ENCODE results near the gene PKN3.

The PKN3 gene

DNA sequence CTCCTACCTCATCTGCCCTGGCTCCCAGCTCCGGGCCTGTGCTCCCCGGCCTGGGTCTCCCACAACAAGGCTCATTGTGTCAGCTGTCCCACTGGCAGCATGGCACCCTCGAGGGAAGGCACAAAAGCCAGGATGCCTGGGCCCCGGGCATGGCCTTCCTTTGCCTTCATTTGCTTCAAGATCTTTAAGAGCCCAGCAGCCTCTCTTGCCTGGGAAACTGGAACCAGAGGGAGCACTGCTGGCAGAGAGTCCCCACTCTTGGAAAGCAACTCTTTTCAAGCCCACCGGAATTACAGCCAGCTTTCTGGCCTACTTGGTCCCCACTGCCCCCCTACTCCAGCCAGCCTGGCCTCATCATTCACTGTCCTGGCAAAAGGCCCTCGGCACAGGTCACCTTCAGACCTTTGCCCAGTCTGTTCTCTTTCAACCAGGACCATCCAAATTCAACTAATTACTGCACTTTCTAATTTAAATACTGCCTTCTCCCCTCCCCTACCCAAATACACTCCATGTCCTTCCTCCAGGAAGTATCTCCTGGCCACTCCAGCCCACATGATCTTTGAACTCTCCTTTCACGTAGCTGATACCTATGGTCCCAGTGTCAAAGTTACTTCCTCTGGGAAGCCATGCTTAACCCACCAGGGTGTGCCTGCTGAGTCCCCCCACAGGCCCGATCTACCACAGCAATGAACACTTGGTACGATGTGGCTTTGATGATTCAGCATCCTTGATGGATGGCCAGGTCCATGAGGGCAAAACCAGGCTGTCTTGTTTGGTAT is 60.6 kb downstream of the PKN3 start:
- TF ChIP-seq, protein P1, sequence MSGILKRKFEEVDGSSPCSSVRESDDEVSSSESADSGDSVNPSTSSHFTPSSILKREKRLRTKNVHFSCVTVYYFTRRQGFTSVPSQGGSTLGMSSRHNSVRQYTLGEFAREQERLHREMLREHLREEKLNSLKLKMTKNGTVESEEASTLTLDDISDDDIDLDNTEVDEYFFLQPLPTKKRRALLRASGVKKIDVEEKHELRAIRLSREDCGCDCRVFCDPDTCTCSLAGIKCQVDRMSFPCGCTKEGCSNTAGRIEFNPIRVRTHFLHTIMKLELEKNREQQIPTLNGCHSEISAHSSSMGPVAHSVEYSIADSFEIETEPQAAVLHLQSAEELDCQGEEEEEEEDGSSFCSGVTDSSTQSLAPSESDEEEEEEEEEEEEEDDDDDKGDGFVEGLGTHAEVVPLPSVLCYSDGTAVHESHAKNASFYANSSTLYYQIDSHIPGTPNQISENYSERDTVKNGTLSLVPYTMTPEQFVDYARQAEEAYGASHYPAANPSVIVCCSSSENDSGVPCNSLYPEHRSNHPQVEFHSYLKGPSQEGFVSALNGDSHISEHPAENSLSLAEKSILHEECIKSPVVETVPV (CRISPR knock-in tag; IDR thresholded peaks at IDR 0.05) = no peak
- TF ChIP-seq GLIS3 (CRISPR knock-in tag; IDR thresholded peaks at IDR 0.05) (no peak), ZFP30 (CRISPR knock-in tag; IDR thresholded peaks at IDR 0.05) (no peak), PPARA (CRISPR knock-in tag; IDR thresholded peaks at IDR 0.05; ENCODE audit: borderline replicate concordance) (no peak), ESRRG (CRISPR knock-in tag; IDR thresholded peaks at IDR 0.05) (no peak), ZNF8 (CRISPR knock-in tag; IDR thresholded peaks at IDR 0.05) (no peak), CSDC2 (CRISPR knock-in tag; IDR thresholded peaks at IDR 0.05) (no peak), ARNTL (CRISPR knock-in tag; IDR thresholded peaks at IDR 0.05; ENCODE audit: borderline replicate concordance, low read depth) (no peak), BACH2 (CRISPR knock-in tag; IDR thresholded peaks at IDR 0.05; ENCODE audit: borderline replicate concordance) (no peak), ZFP3 (CRISPR knock-in tag; IDR thresholded peaks at IDR 0.05) (no peak), TOX (CRISPR knock-in tag; IDR thresholded peaks at IDR 0.05; ENCODE audit: borderline replicate concordance) (no peak), ZC3H10 (CRISPR knock-in tag; IDR thresholded peaks at IDR 0.05) (no peak), SNAI2 (CRISPR knock-in tag; IDR thresholded peaks at IDR 0.05) (no peak)
- TF ChIP-seq, protein P2, sequence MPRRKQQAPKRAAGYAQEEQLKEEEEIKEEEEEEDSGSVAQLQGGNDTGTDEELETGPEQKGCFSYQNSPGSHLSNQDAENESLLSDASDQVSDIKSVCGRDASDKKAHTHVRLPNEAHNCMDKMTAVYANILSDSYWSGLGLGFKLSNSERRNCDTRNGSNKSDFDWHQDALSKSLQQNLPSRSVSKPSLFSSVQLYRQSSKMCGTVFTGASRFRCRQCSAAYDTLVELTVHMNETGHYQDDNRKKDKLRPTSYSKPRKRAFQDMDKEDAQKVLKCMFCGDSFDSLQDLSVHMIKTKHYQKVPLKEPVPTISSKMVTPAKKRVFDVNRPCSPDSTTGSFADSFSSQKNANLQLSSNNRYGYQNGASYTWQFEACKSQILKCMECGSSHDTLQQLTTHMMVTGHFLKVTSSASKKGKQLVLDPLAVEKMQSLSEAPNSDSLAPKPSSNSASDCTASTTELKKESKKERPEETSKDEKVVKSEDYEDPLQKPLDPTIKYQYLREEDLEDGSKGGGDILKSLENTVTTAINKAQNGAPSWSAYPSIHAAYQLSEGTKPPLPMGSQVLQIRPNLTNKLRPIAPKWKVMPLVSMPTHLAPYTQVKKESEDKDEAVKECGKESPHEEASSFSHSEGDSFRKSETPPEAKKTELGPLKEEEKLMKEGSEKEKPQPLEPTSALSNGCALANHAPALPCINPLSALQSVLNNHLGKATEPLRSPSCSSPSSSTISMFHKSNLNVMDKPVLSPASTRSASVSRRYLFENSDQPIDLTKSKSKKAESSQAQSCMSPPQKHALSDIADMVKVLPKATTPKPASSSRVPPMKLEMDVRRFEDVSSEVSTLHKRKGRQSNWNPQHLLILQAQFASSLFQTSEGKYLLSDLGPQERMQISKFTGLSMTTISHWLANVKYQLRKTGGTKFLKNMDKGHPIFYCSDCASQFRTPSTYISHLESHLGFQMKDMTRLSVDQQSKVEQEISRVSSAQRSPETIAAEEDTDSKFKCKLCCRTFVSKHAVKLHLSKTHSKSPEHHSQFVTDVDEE (CRISPR knock-in tag; IDR thresholded peaks at IDR 0.05) = no peak
- TF ChIP-seq, protein P3, sequence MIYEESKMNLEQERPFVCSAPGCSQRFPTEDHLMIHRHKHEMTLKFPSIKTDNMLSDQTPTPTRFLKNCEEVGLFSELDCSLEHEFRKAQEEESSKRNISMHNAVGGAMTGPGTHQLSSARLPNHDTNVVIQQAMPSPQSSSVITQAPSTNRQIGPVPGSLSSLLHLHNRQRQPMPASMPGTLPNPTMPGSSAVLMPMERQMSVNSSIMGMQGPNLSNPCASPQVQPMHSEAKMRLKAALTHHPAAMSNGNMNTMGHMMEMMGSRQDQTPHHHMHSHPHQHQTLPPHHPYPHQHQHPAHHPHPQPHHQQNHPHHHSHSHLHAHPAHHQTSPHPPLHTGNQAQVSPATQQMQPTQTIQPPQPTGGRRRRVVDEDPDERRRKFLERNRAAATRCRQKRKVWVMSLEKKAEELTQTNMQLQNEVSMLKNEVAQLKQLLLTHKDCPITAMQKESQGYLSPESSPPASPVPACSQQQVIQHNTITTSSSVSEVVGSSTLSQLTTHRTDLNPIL (CRISPR knock-in tag; IDR thresholded peaks at IDR 0.05; ENCODE audit: low read depth) = no peak
- no peak for ATAC-seq

DNA sequence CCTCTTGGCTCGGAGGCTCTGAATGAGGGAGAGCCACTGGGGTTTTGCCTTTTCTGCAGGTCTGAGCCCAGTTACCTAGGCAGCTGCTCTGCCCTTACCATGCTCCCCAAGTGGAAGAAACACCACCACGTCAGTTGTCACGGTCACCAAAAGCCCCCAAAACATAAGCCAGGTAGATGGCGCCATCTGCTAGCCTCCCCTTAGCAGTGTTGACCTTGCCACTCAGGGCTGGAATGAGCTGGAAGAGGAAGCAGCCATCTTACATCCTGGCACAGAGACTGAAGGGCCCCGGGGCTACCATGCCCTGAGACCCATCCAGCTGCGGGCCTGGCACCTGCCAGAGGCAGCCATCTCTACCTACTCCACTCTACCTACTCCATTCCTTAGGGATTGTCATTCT is 62.1 kb downstream of the PKN3 start:
- ATAC-seq = no peak
- TF ChIP-seq, protein P4, sequence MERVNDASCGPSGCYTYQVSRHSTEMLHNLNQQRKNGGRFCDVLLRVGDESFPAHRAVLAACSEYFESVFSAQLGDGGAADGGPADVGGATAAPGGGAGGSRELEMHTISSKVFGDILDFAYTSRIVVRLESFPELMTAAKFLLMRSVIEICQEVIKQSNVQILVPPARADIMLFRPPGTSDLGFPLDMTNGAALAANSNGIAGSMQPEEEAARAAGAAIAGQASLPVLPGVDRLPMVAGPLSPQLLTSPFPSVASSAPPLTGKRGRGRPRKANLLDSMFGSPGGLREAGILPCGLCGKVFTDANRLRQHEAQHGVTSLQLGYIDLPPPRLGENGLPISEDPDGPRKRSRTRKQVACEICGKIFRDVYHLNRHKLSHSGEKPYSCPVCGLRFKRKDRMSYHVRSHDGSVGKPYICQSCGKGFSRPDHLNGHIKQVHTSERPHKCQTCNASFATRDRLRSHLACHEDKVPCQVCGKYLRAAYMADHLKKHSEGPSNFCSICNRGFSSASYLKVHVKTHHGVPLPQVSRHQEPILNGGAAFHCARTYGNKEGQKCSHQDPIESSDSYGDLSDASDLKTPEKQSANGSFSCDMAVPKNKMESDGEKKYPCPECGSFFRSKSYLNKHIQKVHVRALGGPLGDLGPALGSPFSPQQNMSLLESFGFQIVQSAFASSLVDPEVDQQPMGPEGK (CRISPR knock-in tag; IDR thresholded peaks at IDR 0.05; ENCODE audit: borderline replicate concordance) = no peak
- TF ChIP-seq ZC3H10 (CRISPR knock-in tag; IDR thresholded peaks at IDR 0.05) = no peak
- TF ChIP-seq ARNTL (CRISPR knock-in tag; IDR thresholded peaks at IDR 0.05; ENCODE audit: borderline replicate concordance, low read depth) = no peak
- TF ChIP-seq TCF4 (CRISPR knock-in tag; IDR thresholded peaks at IDR 0.05; ENCODE audit: borderline replicate concordance) = no peak
- no peak for TF ChIP-seq ZFP30 (CRISPR knock-in tag; IDR thresholded peaks at IDR 0.05)

DNA sequence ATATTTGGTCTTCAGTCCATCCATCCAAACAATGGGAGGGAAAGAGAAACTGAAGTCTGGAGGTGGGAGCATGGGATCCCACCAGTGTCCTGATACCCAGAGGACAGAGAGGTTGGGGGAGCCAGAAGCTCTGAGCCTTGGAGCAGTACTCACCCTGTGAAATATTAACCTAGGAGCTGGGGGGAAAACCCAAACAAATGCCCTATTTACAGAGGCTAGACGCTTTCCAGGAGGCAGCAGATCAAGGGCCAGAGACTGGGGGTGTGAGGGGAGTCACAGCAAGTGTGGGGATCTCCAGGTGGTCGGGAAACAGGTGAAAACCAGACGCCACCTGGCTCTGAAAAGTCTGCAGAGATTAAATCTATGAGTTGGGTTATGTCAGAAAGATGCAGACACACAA is 63.2 kb downstream of the PKN3 start:
- no peak for ATAC-seq
- TF ChIP-seq ZC3H10 (CRISPR knock-in tag; IDR thresholded peaks at IDR 0.05) = no peak
- TF ChIP-seq, protein P2 (CRISPR knock-in tag; IDR thresholded peaks at IDR 0.05) = no peak
- no peak for TF ChIP-seq GLIS3 (CRISPR knock-in tag; IDR thresholded peaks at IDR 0.05)
- no peak for TF ChIP-seq ZNF70 (CRISPR knock-in tag; IDR thresholded peaks at IDR 0.05)
- no peak for TF ChIP-seq TCF4 (CRISPR knock-in tag; IDR thresholded peaks at IDR 0.05; ENCODE audit: borderline replicate concordance)
- no peak for TF ChIP-seq SNAI2 (CRISPR knock-in tag; IDR thresholded peaks at IDR 0.05)
- TF ChIP-seq OSR1 (CRISPR knock-in tag; IDR thresholded peaks at IDR 0.05) = no peak
- TF ChIP-seq ZNF565 (CRISPR knock-in tag; conservative IDR thresholded peaks at IDR 0.05; ENCODE audit: low read depth) = no peak
- TF ChIP-seq RARB (CRISPR knock-in tag; IDR thresholded peaks at IDR 0.05) = no peak
- TF ChIP-seq, protein P1 (CRISPR knock-in tag; IDR thresholded peaks at IDR 0.05) = no peak
- no peak for TF ChIP-seq ZFP3 (CRISPR knock-in tag; IDR thresholded peaks at IDR 0.05)
- TF ChIP-seq ESRRG (CRISPR knock-in tag; IDR thresholded peaks at IDR 0.05) = no peak
